Prostate gland (tissue), 2 donors: ENCODE results near the gene CLVS2.

ENCODE experiments used
- CTCF ChIP-seq, 4 experiments: fragments of 200-600 bp in 2 of 4; fragments of 450-650 bp in 2 of 4; sonication (generic) in 2 of 4; IDR thresholded peaks; 1 replicate in 3 of 4; 2 replicates in 1 of 4; pipeline ENCODE4 v1.5.1; 2016 to 2019; ENCODE audit warnings: antibody characterized with exemption in 4 of 4, mild to moderate bottlenecking in 2 of 4, moderate library complexity in 2 of 4
- POLR2AphosphoS5 ChIP-seq: sonication (generic); formaldehyde crosslinking; IDR thresholded peaks from one replicate; pipeline ENCODE4 v1.6.1; 2017; ENCODE audit warnings: antibody characterized with exemption

- TF ChIP-seq CTCF (IDR thresholded peaks at IDR 0.05) (no peak), POLR2AphosphoS5 (no peak)
Observed at GRCh38 chr6:122998403-122998975, 2.5 kb downstream of the CLVS2 start.
